Measurements from ENCODE around the gene APOC3. TPM values are rescaled to one million over a fixed set of nuclear protein-coding genes. Genes with fewer than 3 reads are reported as not detected.

APOC3 gene
- polyA plus RNA-seq, 3 donors, result 2.8 to 14.7 (median 6.1) TPM

GRCh38 chr11:116843661-116844060, 14.0 kb downstream of the APOC3 start:
- no peak for DNase-seq

- DNase-seq, result no peak
Observed at GRCh38 chr11:116844722-116845121, 15.0 kb downstream of the APOC3 start.

GRCh38 chr11:116847612-116848011, 17.9 kb downstream of the APOC3 start:
- DNase-seq, result no peak

- no peak for DNase-seq
Observed at GRCh38 chr11:116849060-116849459, 19.4 kb downstream of the APOC3 start.

- DNase-seq, result no peak
Observed at GRCh38 chr11:116849486-116849885, 19.8 kb downstream of the APOC3 start.

- no peak for DNase-seq
Observed at GRCh38 chr11:116851626-116852025, 21.9 kb downstream of the APOC3 start.

GRCh38 chr11:116852261-116853031, 22.7 kb downstream of the APOC3 start:
- DNase-seq, result no peak

- DNase-seq, result no peak
Observed at GRCh38 chr11:116853461-116854073, 23.9 kb downstream of the APOC3 start.

GRCh38 chr11:116855413-116855812, 25.7 kb downstream of the APOC3 start:
- DNase-seq, result no peak

GRCh38 chr11:116856423-116856822, 26.7 kb downstream of the APOC3 start:
- no peak for DNase-seq

GRCh38 chr11:116857316-116857715, 27.6 kb downstream of the APOC3 start:
- no peak for DNase-seq

GRCh38 chr11:116857936-116858335, 28.2 kb downstream of the APOC3 start:
- no peak for DNase-seq

- no peak for DNase-seq
Observed at GRCh38 chr11:116859175-116859574, 29.5 kb downstream of the APOC3 start.

GRCh38 chr11:116860303-116860702, 30.6 kb downstream of the APOC3 start:
- DNase-seq, result no peak

- no peak for DNase-seq
Observed at GRCh38 chr11:116861539-116861938, 31.8 kb downstream of the APOC3 start.

- DNase-seq, result no peak
Observed at GRCh38 chr11:116862185-116862584, 32.5 kb downstream of the APOC3 start.

GRCh38 chr11:116862951-116863350, 33.2 kb downstream of the APOC3 start:
- no peak for DNase-seq

- no peak for DNase-seq
Observed at GRCh38 chr11:116864531-116864930, 34.8 kb downstream of the APOC3 start.

- no peak for DNase-seq
Observed at GRCh38 chr11:116865696-116866095, 36.0 kb downstream of the APOC3 start.

- DNase-seq, result no peak
Observed at GRCh38 chr11:116866804-116867455, 37.2 kb downstream of the APOC3 start.

GRCh38 chr11:116867619-116868018, 37.9 kb downstream of the APOC3 start:
- no peak for DNase-seq

GRCh38 chr11:116868066-116868465, 38.4 kb downstream of the APOC3 start:
- DNase-seq, result no peak

GRCh38 chr11:116869610-116870009, 39.9 kb downstream of the APOC3 start:
- DNase-seq, result no peak

Measured in renal pelvis (tissue), 4 donors.